Esophagus squamous epithelium (tissue), 5 donors: ENCODE results near the gene LRP8. TPM values are rescaled to one million over a fixed set of nuclear protein-coding genes. Genes with fewer than 3 reads are reported as not detected.

Source experiments
- DNase-seq: peaks from one replicate; lab custom pipeline; 2025; lab: John Stamatoyannopoulos, UW
- H3K27ac ChIP-seq, 4 donors: fragments of 200-600 bp; sonication (generic); one replicate each; pipeline ENCODE4 v1.5.1; 2016 to 2019; ENCODE audit warnings: mild to moderate bottlenecking in 1 of 4
- H3K27me3 ChIP-seq, 4 donors: fragments of 200-600 bp; sonication (generic); 1 replicate in 3 of 4; 2 replicates in 1 of 4; pipeline versions ENCODE4 v1.5.1 to v1.6.0; 2017 to 2021; ENCODE audit warnings: antibody characterized with exemption in 1 of 4
- H3K36me3 ChIP-seq, 3 donors: fragments of 200-600 bp; sonication (generic); one replicate each; pipeline ENCODE4 v1.5.1; 2016 to 2019
- H3K4me1 ChIP-seq, 3 donors: fragments of 200-600 bp; sonication (generic); one replicate each; pipeline ENCODE4 v1.5.1; 2017 to 2019
- H3K4me3 ChIP-seq, 4 donors: fragments of 200-600 bp; sonication (generic); 1 replicate in 3 of 4; 2 replicates in 1 of 4; pipeline ENCODE4 v1.5.1; 2016 to 2019; ENCODE audit warnings: mild to moderate bottlenecking in 2 of 4, moderate library complexity in 1 of 4
- H3K9me3 ChIP-seq, 3 donors: fragments of 200-600 bp; sonication (generic); one replicate each; pipeline ENCODE4 v1.5.1; 2016 to 2019
- POLR2A ChIP-seq, 4 donors: fragments of 450-650 bp; IDR thresholded peaks; one replicate each; pipeline ENCODE4 v1.6.1; 2017; ENCODE audit warnings: antibody characterized with exemption in 4 of 4, mild to moderate bottlenecking in 4 of 4, moderate library complexity in 3 of 4
- WGBS, 2 donors: methylation state at CpG; one replicate each; pipeline ENCODE4 v1.1.5; 2018; 5-methylcytosine and 5-hydroxymethylcytosine counted together
- intact Hi-C: fragments of 100-400 bp; cut with DNase I; formaldehyde crosslinking; loops from one replicate; pipeline ENCODE4 v1.15.0; 2022
- total RNA-seq, 4 donors: library from RNA; depleted of rRNA; stranded (reverse); fragments of >200 nt; gene quantifications; one replicate each; pipeline ENCODE4 v1.1.0, GENCODE V29; 2016
- TF ChIP-seq, protein P1 (sequence below), 6 experiments: fragments of 450-650 bp in 4 of 6; fragments of 200-600 bp in 2 of 6; sonication (generic) in 2 of 6; IDR thresholded peaks; one replicate each; pipeline ENCODE4 v1.5.1; 2016 to 2019; ENCODE audit warnings: antibody characterized with exemption in 6 of 6, mild to moderate bottlenecking in 4 of 6, moderate library complexity in 4 of 6
- donor health status: DM: yes; HTN: yes; CAD: no.

The LRP8 gene
- total RNA-seq, 4 donors from 2014 or later: 15.3 to 39.6 (median 18.8) TPM

- WGBS, 2 donors: 70 to 75% methylated on average over 3 to 7 of the region's 9 CpGs
- no peak for TF ChIP-seq POLR2A (IDR thresholded peaks at IDR 0.05)
- TF ChIP-seq, protein P1, sequence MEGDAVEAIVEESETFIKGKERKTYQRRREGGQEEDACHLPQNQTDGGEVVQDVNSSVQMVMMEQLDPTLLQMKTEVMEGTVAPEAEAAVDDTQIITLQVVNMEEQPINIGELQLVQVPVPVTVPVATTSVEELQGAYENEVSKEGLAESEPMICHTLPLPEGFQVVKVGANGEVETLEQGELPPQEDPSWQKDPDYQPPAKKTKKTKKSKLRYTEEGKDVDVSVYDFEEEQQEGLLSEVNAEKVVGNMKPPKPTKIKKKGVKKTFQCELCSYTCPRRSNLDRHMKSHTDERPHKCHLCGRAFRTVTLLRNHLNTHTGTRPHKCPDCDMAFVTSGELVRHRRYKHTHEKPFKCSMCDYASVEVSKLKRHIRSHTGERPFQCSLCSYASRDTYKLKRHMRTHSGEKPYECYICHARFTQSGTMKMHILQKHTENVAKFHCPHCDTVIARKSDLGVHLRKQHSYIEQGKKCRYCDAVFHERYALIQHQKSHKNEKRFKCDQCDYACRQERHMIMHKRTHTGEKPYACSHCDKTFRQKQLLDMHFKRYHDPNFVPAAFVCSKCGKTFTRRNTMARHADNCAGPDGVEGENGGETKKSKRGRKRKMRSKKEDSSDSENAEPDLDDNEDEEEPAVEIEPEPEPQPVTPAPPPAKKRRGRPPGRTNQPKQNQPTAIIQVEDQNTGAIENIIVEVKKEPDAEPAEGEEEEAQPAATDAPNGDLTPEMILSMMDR (IDR thresholded peaks at IDR 0.05): no peak
- H3K4me3 ChIP-seq: no peak overlapping the region
- H3K9me3 ChIP-seq: no peaks in the 10 kb centered on the region
- peaks cover 0 to 17% (median 0%) of the 10 kb centered on the region in 4 donors for H3K27me3 ChIP-seq
- intact Hi-C loops: no loop called here
- no peaks in the 10 kb centered on the region for H3K4me1 ChIP-seq
- no peaks in the 10 kb centered on the region for H3K36me3 ChIP-seq
- no peak overlapping the region for H3K27ac ChIP-seq
- no peak for DNase-seq
These were observed 16.2 kb upstream of the LRP8 start for GRCh38 chr1:53343831-53344668.

GRCh38 chr1:53342735-53343470 lies 15.0 kb upstream of the LRP8 start:
- Histone ChIP-seq H3K27ac (no peak overlapping the region), H3K36me3 (no peaks in the 10 kb centered on the region), H3K9me3 (no peaks in the 10 kb centered on the region), H3K4me1 (no peaks in the 10 kb centered on the region), H3K27me3 (peaks cover 0 to 22% (median 0%) of the 10 kb centered on the region in 4 donors), H3K4me3 (no peak overlapping the region)
- no peak for TF ChIP-seq POLR2A (IDR thresholded peaks at IDR 0.05)
- TF ChIP-seq, protein P1 (IDR thresholded peaks at IDR 0.05): no peak
- 81 to 85% methylated on average over 10 of the region's 10 CpGs for WGBS, 2 donors
- no peak for DNase-seq
- intact Hi-C loops: no loop called here

- no peak for DNase-seq
- WGBS, 2 donors: 62 to 100% methylated on average over 1 to 3 of the region's 7 CpGs
- Histone ChIP-seq H3K9me3 (no peaks in the 10 kb centered on the region), H3K4me1 (no peaks in the 10 kb centered on the region), H3K36me3 (no peaks in the 10 kb centered on the region), H3K4me3 (no peak overlapping the region), H3K27ac (no peak overlapping the region), H3K27me3 (peaks cover 0 to 29% (median 0%) of the 10 kb centered on the region in 4 donors)
- no peak for TF ChIP-seq POLR2A (IDR thresholded peaks at IDR 0.05)
- TF ChIP-seq, protein P1 (IDR thresholded peaks at IDR 0.05): no peak
- intact Hi-C loops: no loop called here
These were observed 14.3 kb upstream of the LRP8 start for GRCh38 chr1:53341961-53342707.

DNA sequence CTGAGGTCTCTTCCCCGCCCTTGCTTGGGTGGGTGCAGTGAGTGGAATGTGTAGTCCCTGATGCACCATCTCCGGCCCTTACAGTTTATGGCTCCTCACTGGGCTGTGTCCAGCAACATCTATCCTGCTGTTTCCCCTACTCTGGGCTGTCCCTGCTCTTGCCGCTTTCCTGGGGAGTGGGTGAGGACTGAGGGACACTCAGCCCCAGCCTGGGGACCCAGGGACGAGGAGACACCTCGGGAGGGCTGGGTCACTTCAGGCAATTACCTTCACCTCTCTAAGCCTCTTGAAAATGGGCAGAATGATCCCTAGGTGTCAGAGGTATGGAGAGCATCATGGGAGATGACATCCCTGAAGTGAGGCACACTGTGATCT lies 13.6 kb upstream of the LRP8 start:
- Histone ChIP-seq H3K36me3 (no peaks in the 10 kb centered on the region), H3K9me3 (no peaks in the 10 kb centered on the region), H3K27ac (no peak overlapping the region), H3K4me1 (no peaks in the 10 kb centered on the region), H3K27me3 (peaks cover 0 to 32% (median 0%) of the 10 kb centered on the region in 4 donors), H3K4me3 (no peak overlapping the region)
- no peak for DNase-seq
- intact Hi-C loops: no loop called here
- TF ChIP-seq, protein P1 (IDR thresholded peaks at IDR 0.05): no peak
- no peak for TF ChIP-seq POLR2A (IDR thresholded peaks at IDR 0.05)
- WGBS, 2 donors: 83 to 85% methylated on average over 5 of the region's 5 CpGs
